Smooth muscle cell (in vitro differentiated cells): ENCODE data around the gene PCNA. TPM values are rescaled to one million over a fixed set of nuclear protein-coding genes. Genes with fewer than 3 reads are reported as not detected.

ENCODE experiments used
- DNase-seq: peaks from one replicate; lab custom pipeline; 2025; ENCODE audit not compliant: unreplicated experiment; lab: John Stamatoyannopoulos, UW
- H2AFZ ChIP-seq: fragments of 200-600 bp; sonication (generic); 2 replicates; pipeline ENCODE4 v1.6.0; 2016; ENCODE audit warnings: antibody characterized with exemption, low read depth, mild to moderate bottlenecking
- H3F3A ChIP-seq: fragments of 200-600 bp; sonication (generic); 2 replicates; pipeline ENCODE4 v1.6.0; 2017; ENCODE audit warnings: antibody characterized with exemption, low read depth
- H3K27ac ChIP-seq: fragments of 200-600 bp; sonication (generic); 2 replicates; pipeline ENCODE4 v1.5.1; 2016; ENCODE audit warnings: low read depth, mild to moderate bottlenecking
- H3K27me3 ChIP-seq: fragments of 200-600 bp; sonication (generic); 2 replicates; pipeline ENCODE4 v1.6.1; 2016; ENCODE audit warnings: low read depth, mild to moderate bottlenecking
- H3K36me3 ChIP-seq: fragments of 200-600 bp; sonication (generic); 2 replicates; pipeline ENCODE4 v1.5.1; 2016; ENCODE audit warnings: low read depth
- H3K4me1 ChIP-seq: fragments of 200-600 bp; sonication (generic); 2 replicates; pipeline ENCODE4 v1.5.1; 2016; ENCODE audit warnings: low read depth
- H3K4me2 ChIP-seq: fragments of 200-600 bp; sonication (generic); 2 replicates; pipeline ENCODE4 v1.6.0; 2016; ENCODE audit warnings: mild to moderate bottlenecking
- H3K4me3 ChIP-seq: fragments of 200-600 bp; sonication (generic); 2 replicates; pipeline ENCODE4 v1.5.1; 2016; ENCODE audit warnings: mild to moderate bottlenecking
- H3K79me2 ChIP-seq: fragments of 200-600 bp; sonication (generic); 2 replicates; pipeline ENCODE4 v1.6.0; 2016; ENCODE audit warnings: low read depth, mild to moderate bottlenecking
- H3K9ac ChIP-seq: fragments of 200-600 bp; sonication (generic); 2 replicates; pipeline ENCODE4 v1.6.0; 2016; ENCODE audit warnings: low read depth
- H3K9me3 ChIP-seq: fragments of 200-600 bp; sonication (generic); replicated peaks from 2 replicates; pipeline ENCODE4 v1.5.1; 2016; ENCODE audit warnings: low read depth
- H4K20me1 ChIP-seq: fragments of 200-600 bp; sonication (generic); 2 replicates; pipeline ENCODE4 v1.6.0; 2016; ENCODE audit warnings: low read depth
- WGBS: methylation state at CpG from one replicate; pipeline ENCODE4 v1.1.7; 2016; ENCODE audit warnings: low lambda C conversion rate; 5-methylcytosine and 5-hydroxymethylcytosine counted together
- polyA plus RNA-seq: library from polyadenylated mRNA; unstranded; fragments of >200 nt; fragmentation: Nextera tagmentation; extraction: Ambion mirVana; gene quantifications from 2 replicates; pipeline ENCODE4 v1.2.1, GENCODE V29; 2016
- total RNA-seq: library from RNA; depleted of rRNA; stranded (reverse); fragments of >200 nt; gene quantifications from 2 replicates; pipeline ENCODE4 v1.2.3, GENCODE V29; 2014
- TF ChIP-seq, protein P1 (sequence below): fragments of 200-600 bp; sonication (generic); IDR thresholded peaks from 2 replicates; pipeline ENCODE4 v1.5.1; 2017; ENCODE audit warnings: borderline replicate concordance, mild to moderate bottlenecking, antibody characterized with exemption; ENCODE audit not compliant: insufficient read depth, poor library complexity, severe bottlenecking

Gene PCNA
- total and polyA plus RNA-seq, 2 experiments from 2014 or later = 78.7 to 178 TPM

DNA sequence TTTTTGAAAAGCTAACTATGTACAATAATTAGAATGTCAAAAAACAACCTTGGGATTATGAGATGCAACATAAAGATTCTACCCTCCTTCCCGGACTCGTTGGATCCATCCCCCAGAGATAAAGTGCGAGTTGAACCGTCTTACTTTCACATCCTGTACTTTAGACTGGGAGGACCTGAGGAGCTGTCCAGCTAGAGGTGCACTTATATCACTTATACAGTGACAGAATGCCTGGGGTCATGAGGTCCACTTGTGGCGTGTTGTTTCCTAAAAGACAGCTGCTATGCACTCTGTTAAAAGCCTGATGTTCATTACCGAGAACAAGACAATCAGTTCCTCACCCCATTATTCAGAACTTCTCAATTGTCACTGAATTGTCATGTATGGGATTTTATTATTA is 9.1 kb upstream of the PCNA start:
- 90% methylated on average over 6 of the region's 6 CpGs for WGBS
- no peak overlapping the region for H2AFZ ChIP-seq
- no peak for DNase-seq

DNA sequence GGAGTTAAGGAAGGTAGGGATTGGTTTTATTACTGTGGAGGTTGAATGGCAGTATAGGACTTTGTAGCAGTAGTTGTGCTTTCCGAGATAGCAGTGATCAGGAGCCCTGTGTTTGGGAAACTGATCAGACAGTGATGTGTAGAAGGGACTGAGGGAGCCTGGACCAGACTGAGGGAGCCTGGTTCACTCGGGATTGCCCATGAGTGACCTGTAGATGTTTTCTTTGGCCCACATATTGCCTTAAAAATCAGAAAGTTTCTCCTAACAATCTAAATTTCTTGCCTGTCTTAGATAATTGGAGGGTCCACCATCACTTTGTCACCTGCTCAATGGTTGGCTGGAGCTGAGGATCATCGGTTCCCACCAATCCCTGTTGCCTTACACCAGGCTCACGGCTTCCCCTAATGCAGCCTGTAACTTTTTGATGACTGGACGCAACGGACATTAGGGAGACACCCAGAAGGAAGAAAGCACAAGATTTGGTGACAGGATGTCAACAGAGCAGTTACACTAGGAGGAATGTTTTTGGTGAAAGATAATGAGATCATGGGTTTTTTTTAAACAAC is 8.2 kb upstream of the PCNA start:
- peaks cover 51% of the 10 kb centered on the region for H3K79me2 ChIP-seq
- no peaks in the 10 kb centered on the region for H3K27me3 ChIP-seq
- DNase-seq = no peak
- TF ChIP-seq, protein P1, sequence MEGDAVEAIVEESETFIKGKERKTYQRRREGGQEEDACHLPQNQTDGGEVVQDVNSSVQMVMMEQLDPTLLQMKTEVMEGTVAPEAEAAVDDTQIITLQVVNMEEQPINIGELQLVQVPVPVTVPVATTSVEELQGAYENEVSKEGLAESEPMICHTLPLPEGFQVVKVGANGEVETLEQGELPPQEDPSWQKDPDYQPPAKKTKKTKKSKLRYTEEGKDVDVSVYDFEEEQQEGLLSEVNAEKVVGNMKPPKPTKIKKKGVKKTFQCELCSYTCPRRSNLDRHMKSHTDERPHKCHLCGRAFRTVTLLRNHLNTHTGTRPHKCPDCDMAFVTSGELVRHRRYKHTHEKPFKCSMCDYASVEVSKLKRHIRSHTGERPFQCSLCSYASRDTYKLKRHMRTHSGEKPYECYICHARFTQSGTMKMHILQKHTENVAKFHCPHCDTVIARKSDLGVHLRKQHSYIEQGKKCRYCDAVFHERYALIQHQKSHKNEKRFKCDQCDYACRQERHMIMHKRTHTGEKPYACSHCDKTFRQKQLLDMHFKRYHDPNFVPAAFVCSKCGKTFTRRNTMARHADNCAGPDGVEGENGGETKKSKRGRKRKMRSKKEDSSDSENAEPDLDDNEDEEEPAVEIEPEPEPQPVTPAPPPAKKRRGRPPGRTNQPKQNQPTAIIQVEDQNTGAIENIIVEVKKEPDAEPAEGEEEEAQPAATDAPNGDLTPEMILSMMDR = no peak
- H3K4me1 ChIP-seq = no peaks in the 10 kb centered on the region
- peaks cover 45% of the 10 kb centered on the region for H4K20me1 ChIP-seq
- peak overlapping the region; percentile 94 for H3K4me3 ChIP-seq
- H3K36me3 ChIP-seq = no peaks in the 10 kb centered on the region
- no peaks in the 10 kb centered on the region for H3K9me3 ChIP-seq
- peak overlapping the region; percentile 93 for H2AFZ ChIP-seq
- peak overlapping the region; percentile 87 for H3K4me2 ChIP-seq
- WGBS = 61% methylated on average over 6 of the region's 6 CpGs
- H3F3A ChIP-seq = no peaks in the 10 kb centered on the region
- H3K27ac ChIP-seq = no peak overlapping the region
- peak overlapping the region; percentile 83 for H3K9ac ChIP-seq

More for the DNA sequence above, 9.1 kb upstream of the PCNA start:
- no peaks in the 10 kb centered on the region for H3K36me3 ChIP-seq
- peaks cover 54% of the 10 kb centered on the region for H4K20me1 ChIP-seq
- TF ChIP-seq, protein P1 = no peak
- H3K27me3 ChIP-seq = no peaks in the 10 kb centered on the region
- no peak overlapping the region for H3K27ac ChIP-seq
- no peaks in the 10 kb centered on the region for H3K4me1 ChIP-seq
- H3K79me2 ChIP-seq = peaks cover 60% of the 10 kb centered on the region
- H3K4me2 ChIP-seq = no peak overlapping the region
- no peaks in the 10 kb centered on the region for H3F3A ChIP-seq
- no peak overlapping the region for H3K4me3 ChIP-seq
- no peaks in the 10 kb centered on the region for H3K9me3 ChIP-seq
- no peak overlapping the region for H3K9ac ChIP-seq

DNA sequence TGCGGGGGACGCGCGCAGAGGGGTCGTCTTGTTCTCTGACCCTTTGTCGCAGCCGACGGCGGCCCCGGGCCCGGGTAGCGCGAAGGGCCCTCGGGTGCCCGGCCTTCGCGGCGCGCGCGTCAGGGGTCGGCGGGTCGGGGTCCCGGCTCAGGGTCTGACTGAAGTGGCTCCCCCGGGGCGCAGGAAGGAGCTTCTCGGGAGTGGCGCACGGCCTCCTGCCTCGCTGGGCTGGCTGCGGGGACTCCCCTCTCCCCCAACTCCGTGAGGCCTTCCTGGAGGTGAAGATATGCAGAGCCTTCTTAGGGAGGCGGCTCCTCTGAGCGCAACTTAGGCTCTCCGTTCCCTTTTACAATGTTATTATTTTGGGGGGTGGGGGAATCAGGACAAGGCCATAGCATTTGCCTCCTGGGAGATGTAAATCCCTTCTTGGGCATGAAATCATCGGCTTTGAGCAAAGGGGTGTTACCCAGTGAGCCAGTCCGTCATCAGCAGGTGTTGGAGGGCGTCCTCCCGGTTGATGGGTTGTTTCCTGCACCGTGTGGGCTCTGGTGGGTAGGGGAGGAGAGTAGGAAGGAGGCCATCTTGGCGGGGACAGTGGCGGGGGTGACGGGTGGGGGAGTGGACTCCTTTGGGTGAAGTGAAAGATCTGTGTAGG is 7.6 kb upstream of the PCNA start:
- Histone ChIP-seq H3K4me3 (peak overlapping the region; percentile 94), H4K20me1 (peaks cover 41% of the 10 kb centered on the region), H3K27ac (peak overlapping the region; percentile 55), H3K27me3 (no peaks in the 10 kb centered on the region), H2AFZ (peak overlapping the region; percentile 93), H3K4me2 (peak overlapping the region; percentile 87), H3K36me3 (no peaks in the 10 kb centered on the region), H3K4me1 (no peaks in the 10 kb centered on the region), H3K9me3 (no peaks in the 10 kb centered on the region), H3K79me2 (peaks cover 44% of the 10 kb centered on the region), H3K9ac (peak overlapping the region; percentile 83), H3F3A (no peaks in the 10 kb centered on the region)
- peak; percentile 44 for DNase-seq
- under 1% methylated on average over 36 of the region's 44 CpGs for WGBS
- TF ChIP-seq, protein P1 = no peak
